Measurements from ENCODE around the gene MAN1A2. TPM values are rescaled to one million over a fixed set of nuclear protein-coding genes. Genes with fewer than 3 reads are reported as not detected.
"Not testable (repeated sequence)": the region's sequence is repeated elsewhere in the genome, so short reads cannot be mapped to it uniquely, and the experiment has no call there.

The MAN1A2 gene
- total RNA-seq, 1 donor from 2014 or later = 129 TPM

DNA sequence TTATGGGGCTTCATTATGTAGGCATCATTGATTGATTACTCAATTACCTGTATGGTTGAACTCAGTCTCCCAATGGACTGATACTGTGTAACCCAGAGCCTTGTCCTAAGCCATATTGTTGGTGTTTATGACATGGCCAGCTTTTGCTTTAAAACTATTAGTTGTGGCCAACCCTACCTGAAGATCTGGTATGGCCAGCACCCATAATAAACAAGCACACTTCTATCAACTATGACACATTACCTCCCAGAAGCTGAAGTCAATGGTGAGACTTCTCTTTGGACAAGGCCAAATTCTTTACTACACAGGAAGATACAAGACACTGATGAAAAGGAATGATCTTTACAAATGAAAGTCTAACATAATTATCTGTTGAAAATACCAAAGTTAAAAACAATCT is 28.8 kb downstream of the MAN1A2 start:
- no peak for FAIRE-seq
- no peak for DNase-seq (ENCODE audit: low spot score in 2 of 2)

DNA sequence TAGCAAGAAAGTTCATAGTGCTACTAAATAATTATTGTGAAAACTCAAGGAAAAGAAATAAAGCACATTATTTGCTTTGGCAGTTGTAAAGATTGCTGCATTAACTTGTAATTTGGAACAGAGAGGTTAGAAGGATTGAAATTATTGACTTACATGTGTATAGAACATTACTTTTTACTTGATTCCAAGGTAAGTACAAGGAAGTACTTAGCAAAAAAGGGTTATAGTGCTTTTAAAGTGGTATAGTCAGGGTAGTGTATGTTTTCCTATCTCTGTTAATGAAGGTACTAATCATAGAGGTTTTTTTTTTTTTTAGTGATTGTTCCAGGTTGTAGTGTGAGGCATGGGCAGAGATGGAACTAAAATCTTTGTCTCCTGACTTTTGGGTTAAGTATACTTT is 29.4 kb downstream of the MAN1A2 start:
- no peak for DNase-seq (ENCODE audit: low spot score in 2 of 2)
- FAIRE-seq = no peak

DNA sequence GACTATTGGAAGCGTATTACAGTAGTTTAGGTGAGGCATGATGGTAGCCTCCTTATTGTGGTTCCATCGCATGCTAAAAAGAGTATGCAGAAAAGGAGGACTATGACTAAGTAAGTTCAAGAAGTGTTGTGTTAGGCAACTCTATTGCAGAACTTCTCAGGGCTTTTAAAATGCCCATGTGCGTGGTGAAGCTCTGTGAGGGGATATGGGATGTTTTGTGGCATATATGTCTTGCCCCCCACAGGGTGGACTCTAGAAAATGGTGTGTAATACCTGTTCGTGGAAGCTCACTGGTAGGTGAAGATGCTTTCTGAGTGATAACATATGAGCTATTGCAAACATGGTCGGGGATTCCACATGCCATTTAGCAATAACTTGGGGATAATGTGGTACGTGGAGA is 31.7 kb downstream of the MAN1A2 start:
- no peak for FAIRE-seq
- no peak for DNase-seq (ENCODE audit: low spot score in 2 of 2)

DNA sequence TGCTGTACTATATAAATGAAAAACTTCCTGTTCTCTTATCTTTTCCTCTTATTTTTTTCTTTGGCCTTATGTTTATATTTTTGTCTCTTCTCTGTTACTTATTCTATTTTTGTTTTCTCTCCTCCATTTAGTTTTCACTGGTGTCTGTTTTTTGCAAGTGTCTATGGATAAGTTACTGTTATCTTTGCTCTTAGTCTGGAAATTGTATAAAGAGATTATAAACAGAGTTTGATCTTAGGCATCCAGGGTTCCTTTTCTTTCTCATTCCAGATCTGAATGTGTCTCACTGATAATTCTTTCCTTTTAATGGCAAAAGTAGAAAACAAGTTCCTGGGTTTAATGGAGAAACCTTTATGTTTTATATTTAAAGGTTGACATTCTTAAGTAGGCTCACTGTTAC is 34.5 kb downstream of the MAN1A2 start:
- FAIRE-seq (no peak), DNase-seq (ENCODE audit: low spot score in 2 of 2) (no peak)

DNA sequence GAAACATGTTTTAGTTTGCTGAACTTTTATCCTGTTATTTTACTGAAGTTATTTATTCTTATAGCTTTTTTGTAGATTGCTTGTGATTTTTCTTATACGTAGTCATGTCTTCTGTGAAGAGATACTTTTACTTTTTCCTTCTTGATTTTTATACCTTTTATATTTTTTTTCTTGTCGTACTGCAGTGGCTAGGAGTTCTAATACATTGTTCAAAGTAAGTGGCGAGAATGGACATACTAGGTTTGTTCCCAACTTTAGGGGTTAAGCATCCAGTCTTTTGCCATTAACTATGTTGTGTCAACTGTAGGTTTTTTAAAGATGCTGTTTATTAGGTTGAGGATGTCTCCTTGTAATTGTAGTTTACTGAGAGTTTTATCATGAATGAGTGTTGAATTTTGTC is 36.3 kb downstream of the MAN1A2 start:
- DNase-seq (ENCODE audit: low spot score in 2 of 2) (no peak), FAIRE-seq (no peak)

DNA sequence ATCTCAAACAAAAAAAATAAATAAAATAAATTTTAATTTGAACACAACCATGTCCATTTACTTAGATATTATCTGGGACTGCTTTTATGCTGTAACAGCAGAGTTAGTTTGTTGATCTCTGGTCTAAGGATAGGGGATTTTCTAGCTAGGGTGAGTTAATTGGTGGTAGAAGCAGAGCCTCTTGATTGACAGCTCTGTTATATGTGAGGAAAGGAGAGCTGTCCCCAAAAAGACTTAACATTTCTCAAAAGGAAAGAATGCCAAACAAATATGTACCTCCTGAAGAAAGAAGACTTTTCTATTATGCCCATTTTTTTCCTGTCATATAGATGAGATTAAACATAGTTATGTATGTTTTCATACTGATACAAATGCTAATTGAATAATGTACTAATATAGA is 37.8 kb downstream of the MAN1A2 start:
- DNase-seq (ENCODE audit: low spot score in 2 of 2) (no peak), FAIRE-seq (no peak)

DNA sequence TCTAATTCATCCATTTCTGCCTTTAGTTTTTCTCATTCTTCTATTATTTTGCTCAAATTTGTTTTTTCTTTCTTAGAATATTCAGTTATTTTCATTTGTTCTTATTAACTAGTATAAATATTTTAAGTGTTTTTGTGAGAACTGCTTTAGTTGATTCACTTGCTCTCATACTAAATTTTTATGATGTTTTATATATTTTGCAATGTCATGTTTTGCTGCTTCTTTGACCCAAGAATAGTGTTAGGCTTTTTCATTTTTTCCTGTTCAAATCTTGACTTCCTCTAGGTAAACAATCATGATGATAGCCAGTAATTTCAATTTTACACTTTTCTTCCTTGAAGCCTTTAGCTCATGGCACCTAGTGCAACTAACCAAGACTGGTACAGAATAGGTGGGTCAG is 45.2 kb downstream of the MAN1A2 start:
- DNase-seq (ENCODE audit: low spot score in 2 of 2) (no peak), FAIRE-seq (no peak)

DNA sequence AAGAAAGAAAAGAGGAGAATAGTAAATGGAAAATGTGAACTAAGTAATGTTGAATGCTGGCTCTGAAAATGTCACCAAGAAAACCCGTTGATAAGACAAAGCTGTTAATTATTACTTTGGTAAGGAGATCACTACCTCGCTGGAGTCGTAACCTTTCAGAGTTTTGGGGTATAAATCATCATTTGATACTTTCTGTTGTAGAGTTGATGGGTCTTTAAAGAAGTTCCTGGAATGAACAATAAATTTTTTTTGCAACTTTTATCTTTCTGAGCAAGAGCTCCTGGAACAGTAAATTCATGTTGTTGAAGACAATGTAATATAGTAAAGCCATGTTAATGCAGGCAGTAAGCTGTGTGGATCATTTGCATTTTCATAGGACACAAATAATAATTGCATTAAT is 46.2 kb downstream of the MAN1A2 start:
- FAIRE-seq = no peak

DNA sequence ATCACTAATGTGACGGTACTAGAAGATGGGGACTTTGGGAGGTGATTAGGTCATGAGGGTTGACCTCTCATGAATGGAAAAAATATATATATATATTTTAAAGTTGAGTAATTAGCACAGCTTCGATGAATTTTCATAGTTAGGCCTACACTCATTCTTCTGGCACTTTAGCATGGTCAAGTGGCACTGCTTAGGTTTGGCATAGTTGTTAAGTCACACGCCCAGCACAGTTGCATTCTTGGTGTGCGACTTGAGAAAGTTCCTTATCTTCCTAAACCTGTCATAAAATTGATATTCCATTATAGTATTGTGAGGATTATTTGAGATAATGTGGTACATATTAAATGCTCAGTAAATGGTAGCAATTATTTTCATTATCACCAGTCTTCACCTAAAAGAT is 47.7 kb downstream of the MAN1A2 start:
- FAIRE-seq = no peak

More for the DNA sequence above, 46.2 kb downstream of the MAN1A2 start:
- no peak for DNase-seq (ENCODE audit: low spot score in 2 of 2)

DNA sequence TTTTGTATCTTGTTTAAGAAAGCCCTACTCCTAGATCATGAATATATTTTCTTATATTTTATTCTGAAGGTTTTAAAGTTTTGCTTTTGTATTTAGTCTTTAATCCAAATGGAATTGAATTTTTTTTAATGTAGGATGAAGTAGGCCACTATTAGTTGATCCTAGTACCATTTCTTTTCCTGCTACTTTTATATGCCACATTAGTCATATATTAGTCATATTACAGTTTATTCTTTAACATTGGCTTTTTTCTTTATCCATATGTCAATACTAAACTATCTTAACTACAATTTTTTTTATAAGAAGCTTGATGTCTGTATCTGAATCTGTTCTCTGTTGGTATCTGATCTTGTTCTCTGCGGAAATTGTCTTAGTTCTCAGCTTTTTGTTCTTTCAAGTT is 48.8 kb downstream of the MAN1A2 start:
- DNase-seq (ENCODE audit: low spot score in 2 of 2) (no peak), FAIRE-seq (no peak)

More for the DNA sequence above, 47.7 kb downstream of the MAN1A2 start:
- DNase-seq (ENCODE audit: low spot score in 2 of 2) = no peak

DNA sequence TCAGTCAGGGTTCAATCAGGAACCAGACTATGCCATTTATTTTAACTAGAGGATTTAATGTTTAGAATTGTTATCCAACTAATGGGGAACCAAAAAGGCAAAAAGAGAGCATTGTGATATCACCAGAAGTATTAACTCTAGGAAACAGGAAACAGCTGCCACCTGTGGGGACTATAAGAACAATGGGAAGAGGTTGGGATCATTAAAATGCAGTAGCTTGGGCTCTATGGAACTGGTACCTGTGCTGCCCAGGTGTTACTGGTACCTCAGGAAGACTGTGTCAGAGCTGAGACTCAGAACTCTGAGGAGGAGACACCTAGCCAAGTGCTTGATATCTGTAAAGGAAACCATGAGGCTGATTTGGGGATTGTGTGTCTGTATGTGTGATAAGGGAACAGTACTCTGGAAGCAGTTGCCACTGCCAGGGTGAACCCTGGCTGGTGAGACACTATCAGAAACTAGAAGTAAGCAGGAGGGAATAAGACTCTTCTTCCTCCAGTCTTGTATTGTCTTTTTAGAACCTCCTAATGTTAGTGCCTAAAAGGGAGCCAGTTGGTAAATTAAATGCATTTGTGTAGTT is 49.4 kb downstream of the MAN1A2 start:
- no peak for FAIRE-seq
- no peak for DNase-seq (ENCODE audit: low spot score in 2 of 2)

DNA sequence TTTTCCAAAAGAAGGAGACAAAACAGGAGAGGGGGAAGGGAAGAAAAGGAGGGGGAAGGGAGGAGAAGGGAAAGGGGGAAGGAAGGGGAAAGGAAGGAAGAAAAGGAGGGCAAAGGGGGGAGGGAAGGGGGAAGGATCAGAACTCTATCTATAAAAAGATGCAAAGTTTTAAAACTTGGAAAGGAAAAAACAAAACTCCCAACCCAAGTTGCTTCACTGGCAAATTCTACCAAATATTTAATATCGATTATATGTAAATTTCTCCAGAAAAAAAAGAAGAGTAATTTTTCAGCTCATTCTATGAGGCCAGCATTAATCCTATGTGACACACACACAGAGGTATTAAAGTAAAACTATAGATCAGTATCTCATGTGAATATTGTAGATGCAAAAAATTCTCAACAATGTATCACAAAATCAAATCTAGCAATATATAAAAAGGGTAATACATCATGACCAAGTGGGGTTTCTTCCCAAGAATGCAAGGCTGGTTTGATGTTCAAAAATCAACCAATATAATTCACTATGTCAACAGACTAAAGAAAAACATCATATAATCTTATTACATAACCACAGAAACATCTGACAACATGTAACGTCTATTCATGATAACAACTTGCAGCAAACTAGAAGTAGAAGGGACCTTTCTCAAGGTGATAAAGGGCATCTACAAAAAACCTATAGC is 57.9 kb downstream of the MAN1A2 start:
- DNase-seq (ENCODE audit: low spot score in 2 of 2) (no peak), FAIRE-seq (no peak)

DNA sequence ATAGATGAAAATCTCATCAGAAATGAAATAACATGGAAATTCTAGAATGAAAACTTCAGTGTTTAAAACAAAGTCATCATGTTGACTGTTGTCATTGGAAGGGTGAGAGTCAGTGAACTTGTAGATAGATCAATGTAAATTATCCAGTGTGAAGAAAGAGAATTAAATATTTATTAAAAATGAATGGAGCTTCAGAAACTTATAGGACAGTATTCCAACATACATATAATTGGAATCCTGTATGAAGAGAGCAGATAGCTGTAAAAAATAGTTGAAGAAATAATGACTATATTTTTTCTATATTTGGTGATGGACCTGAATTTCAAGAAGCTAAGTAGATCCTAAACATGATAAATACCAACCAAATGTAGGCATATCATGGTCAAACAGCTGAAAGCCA is 60.0 kb downstream of the MAN1A2 start:
- FAIRE-seq = no peak
- DNase-seq (ENCODE audit: low spot score in 2 of 2) = no peak

DNA sequence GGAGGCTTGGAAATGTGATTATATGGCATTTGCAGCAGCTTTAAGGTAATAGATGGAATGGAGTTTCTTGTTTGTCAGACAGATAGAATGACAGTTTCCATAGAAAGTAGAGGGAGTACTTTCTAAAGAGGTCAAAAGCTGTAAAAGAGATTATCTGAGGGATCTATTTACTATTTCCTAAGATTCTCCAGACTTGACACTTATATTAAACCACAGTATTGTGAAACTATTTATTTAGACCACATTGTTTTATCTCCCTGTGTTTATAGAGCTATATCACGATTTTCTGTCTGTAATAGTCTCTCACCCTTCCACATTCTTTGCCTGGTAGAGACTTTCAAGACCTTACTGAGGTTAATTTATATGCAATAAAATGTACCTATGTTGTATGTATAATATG is 66.7 kb downstream of the MAN1A2 start:
- FAIRE-seq (no peak), DNase-seq (ENCODE audit: low spot score in 2 of 2) (no peak)

DNA sequence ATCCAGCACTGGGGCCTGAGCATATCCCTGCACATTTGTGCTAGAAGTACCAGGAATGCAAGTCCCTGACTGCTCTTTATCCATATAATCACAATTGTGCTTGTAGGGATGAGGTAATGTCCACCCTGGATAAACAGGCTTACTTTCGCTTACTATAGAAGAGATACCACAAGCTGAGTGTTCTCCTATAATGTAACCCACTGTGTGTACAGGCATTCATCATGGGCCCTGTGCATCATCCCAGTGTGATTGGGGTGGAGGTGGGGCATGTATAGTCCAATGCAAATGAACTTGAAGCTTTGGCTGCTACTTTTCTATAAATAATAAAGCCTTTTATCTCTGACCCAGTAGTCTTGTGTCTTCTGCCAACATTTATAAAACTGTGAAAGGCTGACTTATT is 69.3 kb downstream of the MAN1A2 start:
- no peak for DNase-seq (ENCODE audit: low spot score in 2 of 2)
- FAIRE-seq = no peak

DNA sequence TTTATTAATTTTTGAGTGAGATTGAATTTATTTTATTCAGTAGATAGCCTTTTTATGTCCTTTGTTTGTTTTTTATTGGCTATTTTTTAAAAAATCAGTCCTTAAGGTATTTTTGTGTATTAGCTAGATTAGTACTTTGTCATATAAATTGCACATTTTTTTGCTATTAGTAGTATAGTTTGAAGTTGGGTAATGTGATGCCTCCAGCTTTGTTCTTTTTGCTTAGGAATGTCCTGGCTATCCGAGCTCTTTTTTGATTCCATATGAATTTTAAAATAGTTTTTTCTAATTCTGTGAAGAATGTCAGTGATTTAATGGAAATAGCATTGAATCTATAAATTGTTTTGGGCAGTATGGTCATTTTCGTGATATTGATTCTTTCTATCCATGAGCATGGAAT is 80.4 kb downstream of the MAN1A2 start:
- DNase-seq (ENCODE audit: low spot score in 2 of 2) = no peak
- FAIRE-seq = no peak

DNA sequence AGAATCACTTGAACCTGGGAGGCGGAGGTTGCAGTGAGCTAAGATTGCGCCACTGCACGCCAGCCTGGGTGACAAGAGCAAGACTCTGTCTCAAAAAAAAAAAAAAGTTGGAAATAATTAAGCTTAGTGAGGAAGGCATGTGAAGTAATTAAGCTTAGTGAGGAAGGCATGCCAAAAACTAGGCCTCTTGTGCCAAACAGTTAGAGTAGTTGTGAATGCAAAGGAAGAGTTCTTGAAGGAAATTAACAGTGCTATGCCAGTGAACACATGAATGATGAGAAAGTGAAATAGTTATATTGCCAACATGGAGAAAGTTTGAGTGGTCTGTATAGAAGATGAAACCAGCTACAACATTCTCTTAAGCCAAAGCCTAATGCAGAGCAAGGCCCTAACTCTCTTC is 85.0 kb downstream of the MAN1A2 start:
- DNase-seq (ENCODE audit: low spot score in 2 of 2) = no peak
- FAIRE-seq = no peak

DNA sequence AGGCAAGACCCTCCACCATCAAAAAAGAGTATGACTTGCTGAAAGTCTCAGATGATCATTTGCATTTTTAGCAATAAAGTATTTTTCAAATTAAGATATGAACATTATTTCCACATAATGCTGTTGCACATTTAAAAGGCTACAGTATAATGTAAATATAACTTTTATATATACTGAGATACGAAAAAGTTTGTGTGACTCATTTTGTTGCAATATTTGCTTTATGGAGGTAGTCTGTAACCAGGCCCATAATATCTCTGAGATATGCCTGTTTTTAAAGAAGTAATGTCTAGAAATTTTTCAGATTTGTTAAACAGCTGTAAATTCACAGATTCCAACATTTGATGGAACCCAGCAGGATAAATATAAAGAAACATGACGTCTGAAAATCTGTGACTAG is 86.7 kb downstream of the MAN1A2 start:
- no peak for DNase-seq (ENCODE audit: low spot score in 2 of 2)
- no peak for FAIRE-seq

DNA sequence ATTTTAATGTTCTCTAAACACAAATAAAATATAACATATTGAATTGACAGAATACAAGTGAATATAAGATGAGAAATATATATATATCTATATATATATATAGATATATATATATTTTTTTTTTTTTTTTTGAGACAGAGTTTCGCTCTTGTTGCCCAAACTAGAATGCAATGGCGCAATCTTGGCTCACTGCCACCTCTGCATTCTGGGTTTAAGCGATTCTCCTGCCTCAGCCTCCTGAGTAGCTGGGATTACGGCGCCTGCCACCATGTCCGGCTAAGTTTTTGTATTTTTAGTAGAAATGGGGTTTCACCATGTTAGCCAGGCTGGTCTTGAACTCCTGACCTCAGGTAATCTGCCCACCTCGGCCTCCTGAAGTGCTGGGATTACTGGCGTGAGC is 91.2 kb downstream of the MAN1A2 start:
- DNase-seq (ENCODE audit: low spot score in 2 of 2); FAIRE-seq: not testable (repeated sequence)

DNA sequence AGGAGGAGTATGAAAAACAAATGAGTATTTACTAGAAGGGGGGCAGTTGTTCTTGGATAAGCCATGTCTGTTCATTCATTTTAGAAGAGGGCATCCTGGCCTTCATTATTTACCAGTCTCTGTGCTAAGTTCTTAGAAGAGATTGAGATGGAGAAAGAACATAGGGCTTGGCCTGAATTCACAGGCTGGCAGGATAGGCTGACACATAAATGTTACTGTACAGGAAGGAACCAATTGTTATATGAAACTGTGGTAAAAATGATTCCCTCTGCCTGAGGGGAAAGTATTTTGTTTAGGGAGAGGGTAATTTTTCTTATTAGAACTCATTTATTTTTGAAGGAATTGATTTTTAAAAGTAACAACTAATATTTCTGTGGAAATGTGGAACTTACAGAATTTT is 99.5 kb downstream of the MAN1A2 start:
- FAIRE-seq = no peak
- DNase-seq (ENCODE audit: low spot score in 2 of 2) = no peak

DNA sequence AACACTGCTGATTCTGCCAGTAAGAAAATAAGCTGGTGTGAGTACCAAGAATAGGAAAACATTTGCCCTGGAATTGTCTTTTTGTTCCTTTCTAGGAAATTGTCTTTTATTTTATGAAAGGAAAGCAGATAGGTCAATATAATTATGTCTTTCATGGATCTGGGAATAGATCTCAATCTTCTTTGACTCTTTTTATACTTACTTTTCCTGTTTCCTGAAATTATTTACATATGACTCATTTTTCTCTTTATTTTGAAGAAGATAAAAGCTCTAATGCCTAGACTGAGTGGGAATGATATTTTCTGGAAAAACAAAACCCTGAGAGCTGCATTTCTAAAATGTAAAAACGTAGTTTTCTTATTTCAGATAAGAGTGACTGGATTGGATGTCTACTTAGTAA is 100.1 kb downstream of the MAN1A2 start:
- DNase-seq (ENCODE audit: low spot score in 2 of 2) (no peak), FAIRE-seq (peak; percentile 10)

DNA sequence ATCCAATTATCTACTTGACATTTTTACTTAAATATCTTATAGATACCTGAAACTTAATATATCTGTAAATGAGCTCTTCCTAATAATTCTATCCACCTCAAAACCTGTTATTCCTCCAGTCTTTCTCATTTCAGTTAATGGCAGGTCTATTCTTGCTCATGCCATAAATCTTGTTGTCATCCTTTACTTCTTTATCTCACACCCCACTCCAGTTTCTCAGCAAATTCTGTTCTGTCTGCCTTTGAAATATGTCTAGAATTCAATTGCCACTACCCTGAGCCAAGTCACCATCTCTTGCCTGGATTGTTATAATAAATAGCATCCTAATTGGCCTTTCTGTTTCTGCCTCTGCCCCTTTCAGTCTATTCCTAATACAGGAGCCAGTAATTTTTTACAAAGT is 105.8 kb downstream of the MAN1A2 start:
- FAIRE-seq (no peak), DNase-seq (ENCODE audit: low spot score in 2 of 2) (no peak)

DNA sequence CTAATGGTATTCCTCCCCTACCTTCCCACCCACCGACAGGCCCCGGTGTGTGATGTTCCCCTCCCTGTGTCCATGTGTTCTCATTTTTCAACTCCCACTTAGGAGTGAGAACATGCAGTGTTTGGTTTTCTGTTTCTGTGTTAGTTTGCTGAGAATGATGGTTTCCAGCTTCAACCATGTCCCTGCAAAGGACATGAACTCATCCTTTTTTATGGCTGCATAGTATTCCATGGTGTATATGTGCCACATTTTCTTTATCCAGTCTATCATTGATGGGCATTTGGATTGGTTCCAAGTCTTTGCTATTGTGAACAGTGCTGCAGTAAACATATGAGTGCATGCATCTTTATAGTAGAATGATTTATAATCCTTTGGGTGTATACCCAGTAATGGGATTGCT is 108.2 kb downstream of the MAN1A2 start:
- FAIRE-seq; DNase-seq (ENCODE audit: low spot score in 2 of 2): not testable (repeated sequence)

Measured in frontal cortex (tissue), 4 donors.